Spleen (tissue), 7 donors: ENCODE data around the gene STARD13.

ENCODE experiments used
- CTCF ChIP-seq, 11 experiments: fragments of 200-600 bp in 7 of 11; fragments of 450-650 bp in 4 of 11; sonication (generic) in 4 of 11; IDR thresholded peaks in 8 of 11; conservative IDR thresholded peaks in 3 of 11; 1 replicate in 7 of 11; 2 replicates in 4 of 11; pipeline versions ENCODE4 v1.4.0 to v1.8.0; 2016 to 2021; ENCODE audit warnings: antibody characterized with exemption in 11 of 11, inconsistent platforms in 4 of 11, mild to moderate bottlenecking in 1 of 11
- POLR2A ChIP-seq, 3 donors: fragments of 450-650 bp; IDR thresholded peaks; one replicate each; pipeline ENCODE4 v1.5.1; 2017; ENCODE audit warnings: antibody characterized with exemption in 3 of 3, mild to moderate bottlenecking in 1 of 3
- POLR2AphosphoS5 ChIP-seq, 3 donors: sonication (generic); formaldehyde crosslinking; IDR thresholded peaks; one replicate each; pipeline ENCODE4 v1.5.1; 2017; ENCODE audit warnings: antibody characterized with exemption in 3 of 3
- donor health status: DM: no; HTN: no; CAD: no; lungs with moderate emphysema.
- donor health status: DM: no; HTN: no; CAD: no.
- donor health status: DM: no; HTN: no; CAD: no.

- no peak for TF ChIP-seq CTCF (IDR thresholded peaks at IDR 0.05 in 8 of 11, conservative IDR thresholded peaks at IDR 0.05 in 3 of 11)
- TF ChIP-seq POLR2A (IDR thresholded peaks at IDR 0.05): no peak
- no peak for TF ChIP-seq POLR2AphosphoS5 (IDR thresholded peaks at IDR 0.05)
These were observed 19.9 kb downstream of the STARD13 start for GRCh38 chr13:33265607-33266006.
